RWPE2 (cell line): ENCODE measurements around the gene PROS1.
A peak's percentile ranks its signal among the peaks of the same experiment; 100 is the strongest.
"Not testable (repeated sequence)": the region's sequence is repeated elsewhere in the genome, so short reads cannot be mapped to it uniquely, and the experiment has no call there.

Experiments used
- ATAC-seq: fragments of 200-7000 bp; cut with Tn5 transposase; 3 replicates; pipeline ENCODE4 v1.9.1; 2021; ENCODE audit warnings: low read depth
- DNase-seq: peaks from one replicate; pipeline ENCODE4 v3.0.0-alpha.2; 2020; ENCODE audit warnings: low spot score
- H3K27ac ChIP-seq: fragments of 450-650 bp; 2 replicates; pipeline ENCODE4 v1.5.1; 2017; ENCODE audit warnings: mild to moderate bottlenecking; ENCODE audit not compliant: poor library complexity, severe bottlenecking
- H3K27me3 ChIP-seq: fragments of 250-450 bp; sonication (Bioruptor Pico); 2 replicates; pipeline ENCODE4 v1.5.1; 2021; ENCODE audit warnings: mild to moderate bottlenecking, moderate library complexity; ENCODE audit not compliant: insufficient read depth, poor library complexity, severe bottlenecking
- H3K36me3 ChIP-seq: fragments of 250-450 bp; sonication (Bioruptor Pico); 2 replicates; pipeline ENCODE4 v1.5.1; 2020; ENCODE audit warnings: low read depth, mild to moderate bottlenecking, moderate library complexity
- H3K4me1 ChIP-seq: fragments of 250-450 bp; sonication (Bioruptor Pico); 2 replicates; pipeline ENCODE4 v1.5.1; 2021; ENCODE audit warnings: mild to moderate bottlenecking, moderate library complexity; ENCODE audit not compliant: insufficient read depth, poor library complexity, severe bottlenecking
- H3K4me3 ChIP-seq: fragments of 250-450 bp; sonication (Bioruptor Pico); 2 replicates; pipeline ENCODE4 v1.5.1; 2021; ENCODE audit warnings: mild to moderate bottlenecking, moderate library complexity; ENCODE audit not compliant: severe bottlenecking
- H3K9me3 ChIP-seq: fragments of 250-450 bp; sonication (Bioruptor Pico); 2 replicates; pipeline ENCODE4 v1.5.1; 2021; ENCODE audit warnings: mild to moderate bottlenecking, moderate library complexity; ENCODE audit not compliant: severe bottlenecking
- TF ChIP-seq, protein P1 (sequence below): fragments of 450-650 bp; IDR thresholded peaks from one replicate; pipeline ENCODE4 v1.5.1; 2017; ENCODE audit warnings: mild to moderate bottlenecking, moderate library complexity; ENCODE audit not compliant: poor library complexity, severe bottlenecking

The PROS1 gene

GRCh38 chr3:93911206-93911605, 62.5 kb downstream of the PROS1 start:
- no peak for ATAC-seq
- Histone ChIP-seq H3K36me3 (no peaks in the 10 kb centered on the region), H3K27me3 (no peaks in the 10 kb centered on the region), H3K27ac (no peak overlapping the region), H3K4me1 (no peaks in the 10 kb centered on the region), H3K9me3 (no peaks in the 10 kb centered on the region), H3K4me3 (no peak overlapping the region)
- DNase-seq = no peak
- TF ChIP-seq, protein P1, sequence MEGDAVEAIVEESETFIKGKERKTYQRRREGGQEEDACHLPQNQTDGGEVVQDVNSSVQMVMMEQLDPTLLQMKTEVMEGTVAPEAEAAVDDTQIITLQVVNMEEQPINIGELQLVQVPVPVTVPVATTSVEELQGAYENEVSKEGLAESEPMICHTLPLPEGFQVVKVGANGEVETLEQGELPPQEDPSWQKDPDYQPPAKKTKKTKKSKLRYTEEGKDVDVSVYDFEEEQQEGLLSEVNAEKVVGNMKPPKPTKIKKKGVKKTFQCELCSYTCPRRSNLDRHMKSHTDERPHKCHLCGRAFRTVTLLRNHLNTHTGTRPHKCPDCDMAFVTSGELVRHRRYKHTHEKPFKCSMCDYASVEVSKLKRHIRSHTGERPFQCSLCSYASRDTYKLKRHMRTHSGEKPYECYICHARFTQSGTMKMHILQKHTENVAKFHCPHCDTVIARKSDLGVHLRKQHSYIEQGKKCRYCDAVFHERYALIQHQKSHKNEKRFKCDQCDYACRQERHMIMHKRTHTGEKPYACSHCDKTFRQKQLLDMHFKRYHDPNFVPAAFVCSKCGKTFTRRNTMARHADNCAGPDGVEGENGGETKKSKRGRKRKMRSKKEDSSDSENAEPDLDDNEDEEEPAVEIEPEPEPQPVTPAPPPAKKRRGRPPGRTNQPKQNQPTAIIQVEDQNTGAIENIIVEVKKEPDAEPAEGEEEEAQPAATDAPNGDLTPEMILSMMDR = no peak

- ATAC-seq (no peak), DNase-seq (no peak)
- no peaks in the 10 kb centered on the region for H3K4me1 ChIP-seq
- no peak overlapping the region for H3K27ac ChIP-seq
- no peaks in the 10 kb centered on the region for H3K27me3 ChIP-seq
- H3K9me3 ChIP-seq = no peaks in the 10 kb centered on the region
- TF ChIP-seq, protein P1 = no peak
- no peak overlapping the region for H3K4me3 ChIP-seq
- H3K36me3 ChIP-seq = no peaks in the 10 kb centered on the region
Observed at GRCh38 chr3:93910097-93910496, 63.6 kb downstream of the PROS1 start.

GRCh38 chr3:93907132-93907531, 66.6 kb downstream of the PROS1 start:
- no peak overlapping the region for H3K4me3 ChIP-seq
- no peaks in the 10 kb centered on the region for H3K9me3 ChIP-seq
- no peak overlapping the region for H3K27ac ChIP-seq
- H3K36me3 ChIP-seq = no peaks in the 10 kb centered on the region
- H3K27me3 ChIP-seq = no peaks in the 10 kb centered on the region
- DNase-seq (no peak), ATAC-seq (no peak)
- peaks cover 3% of the 10 kb centered on the region for H3K4me1 ChIP-seq
- TF ChIP-seq, protein P1 = no peak

GRCh38 chr3:93906245-93906644, 67.5 kb downstream of the PROS1 start:
- ATAC-seq = no peak
- no peaks in the 10 kb centered on the region for H3K36me3 ChIP-seq

GRCh38 chr3:93904568-93904967, 69.1 kb downstream of the PROS1 start:
- no peaks in the 10 kb centered on the region for H3K27me3 ChIP-seq
- TF ChIP-seq, protein P1 = no peak
- H3K9me3 ChIP-seq = no peaks in the 10 kb centered on the region
- H3K4me3 ChIP-seq = no peak overlapping the region
- H3K36me3 ChIP-seq = no peaks in the 10 kb centered on the region
- ATAC-seq (peak; percentile 55; the same call in 2 of the 3 replicates), DNase-seq (no peak)
- H3K4me1 ChIP-seq = peaks cover 3% of the 10 kb centered on the region
- H3K27ac ChIP-seq = peak overlapping the region; percentile 3

More at GRCh38 chr3:93906245-93906644, 67.5 kb downstream of the PROS1 start:
- Histone ChIP-seq H3K9me3 (no peaks in the 10 kb centered on the region), H3K27me3 (no peaks in the 10 kb centered on the region), H3K27ac (no peak overlapping the region), H3K4me3 (no peak overlapping the region), H3K4me1 (peaks cover 3% of the 10 kb centered on the region)
- TF ChIP-seq, protein P1 = no peak
- no peak for DNase-seq

DNA sequence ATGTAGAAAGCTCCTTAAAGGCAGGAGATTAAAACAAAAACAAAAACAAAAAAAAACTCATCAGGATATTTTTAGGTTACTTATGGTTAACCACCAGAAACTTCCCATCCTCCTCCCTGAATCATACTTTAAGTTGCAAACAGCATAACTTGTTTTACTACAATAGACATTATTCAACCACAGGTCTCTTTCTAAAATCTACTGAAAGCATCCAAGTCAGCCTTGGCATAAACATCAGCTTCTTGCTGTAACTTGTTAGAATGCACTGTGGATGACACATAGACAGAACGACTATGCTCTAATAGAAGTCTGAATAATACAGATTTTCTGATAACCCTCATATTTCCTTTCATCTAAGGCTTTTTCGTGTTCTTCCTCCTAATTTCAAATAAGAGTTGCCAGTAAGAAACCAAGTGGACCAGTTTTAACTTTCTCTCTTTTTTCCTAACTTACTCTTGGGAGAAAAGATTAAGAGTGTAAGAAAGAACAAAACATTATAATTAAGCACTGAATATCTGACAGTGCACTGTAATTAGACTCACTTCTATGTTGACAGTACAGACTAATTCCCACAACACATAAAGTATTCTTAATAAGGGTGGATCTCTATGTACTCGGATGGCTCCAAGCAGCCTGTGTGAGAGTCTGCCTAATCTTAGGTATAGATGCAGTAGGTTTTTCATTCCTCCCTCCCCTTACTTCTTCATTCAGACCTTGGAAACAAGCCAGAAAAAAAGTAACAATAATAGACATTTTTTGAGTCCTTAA, 95.3 kb downstream of the PROS1 start:
- ATAC-seq = peak; percentile 98
- peak overlapping the region; percentile 20 for H3K27ac ChIP-seq
- DNase-seq, H3K27me3 ChIP-seq, H3K4me1 ChIP-seq, H3K36me3 ChIP-seq, H3K4me3 ChIP-seq, H3K9me3 ChIP-seq: not testable (repeated sequence)

- not testable (repeated sequence) for H3K4me3 ChIP-seq, H3K9me3 ChIP-seq, H3K4me1 ChIP-seq, H3K36me3 ChIP-seq, DNase-seq, H3K27me3 ChIP-seq, ATAC-seq
- H3K27ac ChIP-seq = peak overlapping the region; percentile 20
Observed at GRCh38 chr3:93877427-93877826, 96.3 kb downstream of the PROS1 start.
